HFFc6 (cell line): Measurements from ENCODE around the gene UBE2D2. TPM values are rescaled to one million over a fixed set of nuclear protein-coding genes. Genes with fewer than 3 reads are reported as not detected.

Source experiments
- DNase-seq: peaks from one replicate; pipeline ENCODE4 v3.0.0-alpha.2; 2018
- H3K27ac Mint-ChIP-seq: 2 replicates; pipeline ENCODE4 v1.8.0; 2020; ENCODE audit warnings: mild to moderate bottlenecking, mixed read lengths
- H3K27me3 Mint-ChIP-seq: 2 replicates; pipeline ENCODE4 v1.8.0; 2021; ENCODE audit warnings: mild to moderate bottlenecking, moderate library complexity, mixed read lengths; ENCODE audit not compliant: insufficient read depth
- H3K36me3 Mint-ChIP-seq: 2 replicates; pipeline ENCODE4 v1.8.0; 2021; ENCODE audit warnings: low read depth, mixed read lengths
- H3K4me1 Mint-ChIP-seq: 2 replicates; pipeline ENCODE4 v1.8.0; 2020; ENCODE audit warnings: low read depth, mixed read lengths
- H3K4me3 Mint-ChIP-seq: 2 replicates; pipeline ENCODE4 v1.8.0; 2020; ENCODE audit warnings: mild to moderate bottlenecking, moderate library complexity, mixed read lengths
- H3K9me3 Mint-ChIP-seq: 2 replicates; pipeline ENCODE4 v1.8.0; 2020; ENCODE audit warnings: mild to moderate bottlenecking, mixed read lengths
- total RNA-seq, 6 experiments: library from RNA; stranded (reverse); fragmentation: NEBNext Ultra II Directional; extraction: Animal tissue kit (Norgen Biotek cat#: 25700); gene quantifications; 2 replicates in 1 of 6; 3 replicates in 5 of 6; pipeline ENCODE4 v1.2.3, GENCODE V29; 2021
- TF ChIP-seq, protein P1 (sequence below): fragments of 200-600 bp; sonication (generic); IDR thresholded peaks from 2 replicates; pipeline ENCODE4 v1.5.0; 2021; ENCODE audit warnings: antibody characterized with exemption, mild to moderate bottlenecking

UBE2D2 gene
- total RNA-seq, 6 experiments from 2014 or later: 113 to 144 (median 123) TPM

DNA sequence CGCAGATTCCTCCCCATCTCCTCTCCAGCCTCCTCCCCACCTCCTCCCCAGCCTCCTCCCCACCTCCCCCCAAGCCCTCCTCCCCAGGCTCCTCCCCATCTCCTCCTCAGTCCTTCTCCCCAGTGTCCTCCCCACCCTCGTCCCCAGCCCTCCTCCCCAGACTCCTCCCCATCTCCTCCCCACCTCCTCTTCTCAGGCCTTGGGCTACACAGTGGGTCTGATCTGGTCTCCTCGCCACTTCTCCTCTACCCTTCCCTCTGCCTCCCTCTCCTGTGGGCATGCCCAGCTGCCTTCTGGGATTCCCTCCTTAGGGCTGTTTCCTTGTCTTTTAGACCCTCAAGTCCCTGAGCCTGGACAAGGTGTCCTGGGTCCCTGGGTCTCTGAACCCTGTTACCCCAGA lies 115.3 kb downstream of the UBE2D2 start:
- H3K27me3 Mint-ChIP-seq: peaks cover 7% of the 10 kb centered on the region
- H3K27ac Mint-ChIP-seq: no peak overlapping the region
- peaks cover 26% of the 10 kb centered on the region for H3K4me1 Mint-ChIP-seq
- DNase-seq: no peak
- H3K9me3 Mint-ChIP-seq: no peaks in the 10 kb centered on the region
- H3K36me3 Mint-ChIP-seq: no peaks in the 10 kb centered on the region
- TF ChIP-seq, protein P1, sequence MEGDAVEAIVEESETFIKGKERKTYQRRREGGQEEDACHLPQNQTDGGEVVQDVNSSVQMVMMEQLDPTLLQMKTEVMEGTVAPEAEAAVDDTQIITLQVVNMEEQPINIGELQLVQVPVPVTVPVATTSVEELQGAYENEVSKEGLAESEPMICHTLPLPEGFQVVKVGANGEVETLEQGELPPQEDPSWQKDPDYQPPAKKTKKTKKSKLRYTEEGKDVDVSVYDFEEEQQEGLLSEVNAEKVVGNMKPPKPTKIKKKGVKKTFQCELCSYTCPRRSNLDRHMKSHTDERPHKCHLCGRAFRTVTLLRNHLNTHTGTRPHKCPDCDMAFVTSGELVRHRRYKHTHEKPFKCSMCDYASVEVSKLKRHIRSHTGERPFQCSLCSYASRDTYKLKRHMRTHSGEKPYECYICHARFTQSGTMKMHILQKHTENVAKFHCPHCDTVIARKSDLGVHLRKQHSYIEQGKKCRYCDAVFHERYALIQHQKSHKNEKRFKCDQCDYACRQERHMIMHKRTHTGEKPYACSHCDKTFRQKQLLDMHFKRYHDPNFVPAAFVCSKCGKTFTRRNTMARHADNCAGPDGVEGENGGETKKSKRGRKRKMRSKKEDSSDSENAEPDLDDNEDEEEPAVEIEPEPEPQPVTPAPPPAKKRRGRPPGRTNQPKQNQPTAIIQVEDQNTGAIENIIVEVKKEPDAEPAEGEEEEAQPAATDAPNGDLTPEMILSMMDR: no peak
- no peak overlapping the region for H3K4me3 Mint-ChIP-seq

DNA sequence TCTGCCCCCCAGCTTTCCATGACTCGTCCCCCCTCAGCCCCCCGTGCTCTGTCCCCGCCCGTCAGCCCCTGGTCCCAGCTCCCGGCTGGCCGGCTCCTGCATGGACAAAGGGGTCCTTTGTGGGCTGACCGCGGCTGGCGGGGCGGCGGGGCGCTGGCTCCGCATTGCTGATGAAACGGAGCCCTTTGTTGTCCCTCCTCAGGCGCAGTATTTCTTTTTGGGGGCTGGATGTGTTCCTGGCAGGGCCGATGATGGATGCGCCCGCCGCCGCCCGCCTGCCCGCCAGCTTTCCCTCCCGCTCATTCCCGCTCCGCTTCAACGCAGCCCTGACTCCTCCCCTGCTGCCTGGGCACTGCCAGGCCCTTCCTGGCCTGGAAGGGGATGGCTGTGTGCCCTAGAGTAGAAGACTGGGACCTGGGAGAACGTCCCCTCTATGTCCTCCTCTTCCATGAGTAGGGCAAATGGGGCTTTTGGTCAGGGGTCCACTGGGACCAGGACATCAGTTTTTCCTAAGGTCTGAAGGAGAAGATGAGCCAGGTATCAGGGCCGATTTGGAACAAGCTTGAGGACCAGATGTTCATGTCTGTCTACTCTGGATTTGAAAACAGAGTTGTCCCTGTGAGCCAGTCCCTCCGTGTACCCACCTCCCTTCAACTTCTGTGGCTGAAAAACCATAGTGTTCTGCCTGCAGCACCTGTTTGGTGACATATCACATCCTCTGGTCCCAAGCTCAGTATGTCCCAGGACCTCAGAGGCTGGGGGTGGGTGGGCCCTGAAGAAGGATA lies 116.0 kb downstream of the UBE2D2 start:
- peaks cover 26% of the 10 kb centered on the region for H3K4me1 Mint-ChIP-seq
- no peak overlapping the region for H3K4me3 Mint-ChIP-seq
- no peak overlapping the region for H3K27ac Mint-ChIP-seq
- no peak for DNase-seq
- TF ChIP-seq, protein P1: no peak
- H3K36me3 Mint-ChIP-seq: no peaks in the 10 kb centered on the region
- H3K9me3 Mint-ChIP-seq: no peaks in the 10 kb centered on the region
- peaks cover 7% of the 10 kb centered on the region for H3K27me3 Mint-ChIP-seq

Other genes starting within 250 kb of the UBE2D2 start
- gene PAIP2, start 219.5 kb upstream of the UBE2D2 start, total RNA-seq: 10 to 100 TPM; 55.1 to 64.8 (median 59.8) TPM
- not detected for gene SLC23A1, start 178.0 kb upstream of the UBE2D2 start, total RNA-seq
- under 1 TPM in 2 of 6 experiments, not detected in 4; 0.14 to 0.20 TPM for gene MZB1, start 171.4 kb upstream of the UBE2D2 start, total RNA-seq
- 1 to 10 TPM; 2.8 to 5.3 (median 5.1) TPM for gene PROB1, start 166.2 kb upstream of the UBE2D2 start, total RNA-seq
- 1 to 10 TPM; 4.0 to 6.9 (median 5.2) TPM for gene SPATA24, start 157.2 kb upstream of the UBE2D2 start, total RNA-seq
- gene DNAJC18, start 121.8 kb upstream of the UBE2D2 start, total RNA-seq: 10 to 100 TPM; 14.3 to 19.9 (median 18.2) TPM
- gene ECSCR, start 98.6 kb upstream of the UBE2D2 start, total RNA-seq: under 1 TPM; 0.28 to 0.91 (median 0.83) TPM
- gene SMIM33, start 90.3 kb upstream of the UBE2D2 start, total RNA-seq: not detected
- gene STING1, start 78.6 kb upstream of the UBE2D2 start, total RNA-seq: 10 to 100 TPM; 68.8 to 99.6 (median 87.9) TPM
- 10 to 100 TPM; 46.4 to 58.5 (median 49.2) TPM for gene CXXC5, start 87.0 kb downstream of the UBE2D2 start, total RNA-seq
- under 1 TPM in 5 of 6 experiments, not detected in 1; 0.02 to 0.14 (median 0.07) TPM for gene PSD2, start 234.5 kb downstream of the UBE2D2 start, total RNA-seq